G401.6 (cell line): ENCODE measurements around the gene HBD.
A peak's percentile ranks its signal among the peaks of the same experiment; 100 is the strongest.

Experiments
- FAIRE-seq: peaks from 2 replicates; lab custom pipeline; 2012; peaks lifted over from hg19 to GRCh38; lab: Jason Lieb, UNC

HBD gene

DNA sequence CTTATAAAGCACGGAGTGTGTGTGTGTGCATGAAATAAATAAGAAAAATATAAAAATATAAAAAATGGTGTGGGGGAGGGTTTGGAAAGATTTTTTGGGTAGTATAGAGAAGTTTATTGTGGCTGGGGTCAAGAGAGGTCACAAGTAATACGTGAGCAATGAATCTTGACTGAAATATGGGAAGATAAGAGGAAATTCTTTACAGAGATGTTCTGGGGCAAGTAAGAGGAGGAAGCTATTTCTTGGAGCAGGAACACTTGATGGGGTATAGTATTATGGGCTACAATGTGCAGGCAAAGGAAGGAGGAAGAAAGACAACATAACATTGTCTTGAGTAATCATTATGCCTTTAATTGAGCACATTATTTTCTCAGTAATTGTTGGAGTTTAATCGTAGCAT is 2.1 kb downstream of the HBD start:
- no peak for FAIRE-seq

DNA sequence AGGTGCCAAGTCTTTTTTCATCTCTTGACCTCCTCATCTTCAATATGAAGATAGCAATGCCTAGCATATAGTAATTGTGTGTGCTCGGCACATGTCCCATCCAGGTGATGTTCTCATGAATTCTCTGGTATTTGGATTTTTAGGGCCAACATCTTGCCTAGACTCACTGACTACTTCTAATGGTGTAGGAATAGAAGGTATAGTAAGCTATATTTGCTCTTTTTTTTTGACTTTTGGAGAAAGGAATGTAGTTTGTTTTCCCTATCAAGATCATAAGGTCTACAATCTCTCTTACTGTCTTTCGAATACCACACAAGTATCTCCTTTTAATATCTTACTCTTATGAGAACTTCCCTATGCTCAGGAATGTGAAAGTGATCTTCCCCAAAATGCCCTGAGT is 3.2 kb downstream of the HBD start:
- FAIRE-seq: no peak

DNA sequence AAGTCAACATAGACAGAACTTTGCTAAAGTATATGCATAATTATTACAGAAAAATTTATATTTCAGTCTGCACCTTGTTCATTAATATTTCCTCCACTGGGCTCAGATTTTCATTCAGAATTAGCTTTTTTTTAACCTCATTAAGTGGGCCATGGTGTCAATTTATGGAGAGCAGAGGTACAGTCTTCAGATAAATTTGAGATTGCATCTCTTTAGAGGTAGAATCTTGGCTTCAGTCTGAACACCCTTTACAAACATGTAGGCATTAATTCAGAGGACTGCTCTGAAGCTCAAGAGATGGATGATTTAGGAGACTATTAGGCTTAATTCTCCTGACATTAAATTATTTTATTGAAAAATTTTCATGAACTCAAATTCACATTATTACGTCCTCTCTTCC is 4.0 kb downstream of the HBD start:
- no peak for FAIRE-seq

DNA sequence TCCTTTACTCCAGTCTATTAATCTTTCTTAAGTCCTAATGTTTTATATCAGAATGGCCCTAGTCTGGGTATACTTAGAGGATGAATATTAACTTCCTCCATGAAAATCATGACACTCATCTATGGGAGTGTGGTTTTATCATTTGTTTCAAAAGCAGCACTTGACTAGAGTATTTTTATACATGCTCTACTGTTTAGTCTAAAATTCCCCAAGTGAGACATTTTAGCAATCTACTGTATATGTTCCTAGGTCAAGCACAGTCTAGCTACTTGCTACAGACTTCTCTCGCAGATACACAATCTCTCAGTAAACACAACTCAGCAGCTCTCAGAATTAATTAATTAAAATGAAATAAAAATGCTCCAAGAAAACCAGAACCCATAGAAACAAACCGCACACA is 4.5 kb downstream of the HBD start:
- no peak for FAIRE-seq

DNA sequence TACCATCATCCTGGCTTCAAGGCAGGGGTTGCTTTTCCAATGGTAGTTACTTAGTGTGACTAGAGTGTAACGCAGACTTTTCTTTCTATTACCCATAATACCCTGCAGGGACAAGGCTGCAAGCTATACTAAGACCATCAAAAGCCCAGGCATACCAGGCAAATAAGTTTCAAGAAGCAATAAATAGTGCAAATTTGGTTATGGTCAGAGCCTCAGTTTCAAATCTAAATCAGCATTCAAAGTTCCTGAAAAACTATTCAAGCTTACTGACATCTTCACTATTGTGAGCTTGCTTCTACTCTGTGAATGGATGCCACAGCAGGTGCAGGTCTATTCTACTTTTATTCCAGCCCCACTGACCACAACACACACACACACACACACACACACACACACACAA is 4.9 kb downstream of the HBD start:
- FAIRE-seq: no peak

DNA sequence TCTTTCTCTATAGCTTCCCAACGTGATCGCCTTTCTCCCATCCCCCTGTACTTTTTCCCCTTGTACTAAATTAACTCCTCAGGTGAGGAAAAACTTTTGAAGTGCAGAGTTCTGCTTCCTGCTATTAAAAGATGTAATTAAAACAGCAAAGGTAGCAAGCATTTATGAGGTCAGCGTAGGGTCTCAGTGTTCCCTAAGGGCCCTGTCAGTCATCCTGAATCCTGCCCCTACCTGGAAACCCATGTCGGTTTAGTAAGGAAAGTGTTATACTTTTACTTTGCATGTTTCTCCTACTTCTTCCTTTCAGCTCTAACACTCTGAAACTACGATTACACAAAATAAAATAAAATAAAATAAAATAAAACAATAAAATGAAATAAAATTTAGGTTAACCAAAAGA is 6.2 kb downstream of the HBD start:
- no peak for FAIRE-seq

DNA sequence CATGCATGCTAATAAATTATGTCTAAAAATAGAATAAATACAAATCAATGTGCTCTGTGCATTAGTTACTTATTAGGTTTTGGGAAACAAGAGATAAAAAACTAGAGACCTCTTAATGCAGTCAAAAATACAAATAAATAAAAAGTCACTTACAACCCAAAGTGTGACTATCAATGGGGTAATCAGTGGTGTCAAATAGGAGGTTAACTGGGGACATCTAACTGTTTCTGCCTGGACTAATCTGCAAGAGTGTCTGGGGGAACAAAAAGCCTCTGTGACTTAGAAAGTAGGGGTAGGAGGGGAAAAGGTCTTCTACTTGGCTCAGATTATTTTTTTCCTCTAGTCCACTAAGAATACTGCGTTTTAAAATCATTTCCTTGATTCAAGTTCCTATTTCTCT is 6.6 kb downstream of the HBD start:
- no peak for FAIRE-seq

DNA sequence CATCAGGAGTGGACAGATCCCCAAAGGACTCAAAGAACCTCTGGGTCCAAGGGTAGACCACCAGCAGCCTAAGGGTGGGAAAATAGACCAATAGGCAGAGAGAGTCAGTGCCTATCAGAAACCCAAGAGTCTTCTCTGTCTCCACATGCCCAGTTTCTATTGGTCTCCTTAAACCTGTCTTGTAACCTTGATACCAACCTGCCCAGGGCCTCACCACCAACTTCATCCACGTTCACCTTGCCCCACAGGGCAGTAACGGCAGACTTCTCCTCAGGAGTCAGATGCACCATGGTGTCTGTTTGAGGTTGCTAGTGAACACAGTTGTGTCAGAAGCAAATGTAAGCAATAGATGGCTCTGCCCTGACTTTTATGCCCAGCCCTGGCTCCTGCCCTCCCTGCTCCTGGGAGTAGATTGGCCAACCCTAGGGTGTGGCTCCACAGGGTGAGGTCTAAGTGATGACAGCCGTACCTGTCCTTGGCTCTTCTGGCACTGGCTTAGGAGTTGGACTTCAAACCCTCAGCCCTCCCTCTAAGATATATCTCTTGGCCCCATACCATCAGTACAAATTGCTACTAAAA is 7.5 kb downstream of the HBD start, which contains the start of gene HBB:
Gene HBB, minus strand, starts transcription at position 340 of the 579 bp plus-strand sequence. Its CDS starts 50 bp downstream, at position 290.
- FAIRE-seq: no peak

DNA sequence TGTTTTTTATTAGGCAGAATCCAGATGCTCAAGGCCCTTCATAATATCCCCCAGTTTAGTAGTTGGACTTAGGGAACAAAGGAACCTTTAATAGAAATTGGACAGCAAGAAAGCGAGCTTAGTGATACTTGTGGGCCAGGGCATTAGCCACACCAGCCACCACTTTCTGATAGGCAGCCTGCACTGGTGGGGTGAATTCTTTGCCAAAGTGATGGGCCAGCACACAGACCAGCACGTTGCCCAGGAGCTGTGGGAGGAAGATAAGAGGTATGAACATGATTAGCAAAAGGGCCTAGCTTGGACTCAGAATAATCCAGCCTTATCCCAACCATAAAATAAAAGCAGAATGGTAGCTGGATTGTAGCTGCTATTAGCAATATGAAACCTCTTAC is 8.8 kb downstream of the HBD start:
- no peak for FAIRE-seq

DNA sequence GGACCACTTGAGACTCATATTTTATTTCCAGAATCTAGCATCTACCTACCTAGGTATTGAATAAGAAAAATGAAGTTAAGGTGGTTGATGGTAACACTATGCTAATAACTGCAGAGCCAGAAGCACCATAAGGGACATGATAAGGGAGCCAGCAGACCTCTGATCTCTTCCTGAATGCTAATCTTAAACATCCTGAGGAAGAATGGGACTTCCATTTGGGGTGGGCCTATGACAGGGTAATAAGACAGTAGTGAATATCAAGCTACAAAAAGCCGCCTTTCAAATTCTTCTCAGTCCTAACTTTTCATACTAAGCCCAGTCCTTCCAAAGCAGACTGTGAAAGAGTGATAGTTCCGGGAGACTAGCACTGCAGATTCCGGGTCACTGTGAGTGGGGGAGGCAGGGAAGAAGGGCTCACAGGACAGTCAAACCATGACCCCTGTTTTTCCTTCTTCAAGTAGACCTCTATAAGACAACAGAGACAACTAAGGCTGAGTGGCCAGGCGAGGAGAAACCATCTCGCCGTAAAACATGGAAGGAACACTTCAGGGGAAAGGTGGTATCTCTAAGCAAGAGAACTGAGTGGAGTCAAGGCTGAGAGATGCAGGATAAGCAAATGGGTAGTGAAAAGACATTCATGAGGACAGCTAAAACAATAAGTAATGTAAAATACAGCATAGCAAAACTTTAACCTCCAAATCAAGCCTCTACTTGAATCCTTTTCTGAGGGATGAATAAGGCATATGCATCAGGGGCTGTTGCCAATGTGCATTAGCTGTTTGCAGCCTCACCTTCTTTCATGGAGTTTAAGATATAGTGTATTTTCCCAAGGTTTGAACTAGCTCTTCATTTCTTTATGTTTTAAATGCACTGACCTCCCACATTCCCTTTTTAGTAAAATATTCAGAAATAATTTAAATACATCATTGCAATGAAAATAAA is 9.5 kb downstream of the HBD start:
- no peak for FAIRE-seq

DNA sequence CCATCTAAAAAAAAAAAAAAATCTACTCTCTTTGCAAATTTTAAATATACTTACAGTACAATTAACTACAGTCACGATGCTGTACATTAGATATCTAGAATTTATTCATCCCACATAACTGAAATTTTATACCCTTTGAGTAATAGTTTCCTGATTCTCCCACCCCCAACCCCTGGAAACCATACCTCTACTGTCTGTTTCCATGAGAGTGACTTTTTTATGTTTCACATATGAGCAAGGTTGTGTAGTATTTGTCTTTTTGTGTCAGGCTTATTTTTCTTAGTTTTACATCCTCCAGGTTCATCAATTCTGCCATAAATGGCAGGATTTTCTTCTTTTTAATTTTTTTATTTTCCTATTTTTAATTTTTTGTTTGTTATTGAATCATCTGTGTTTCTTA is 10.6 kb downstream of the HBD start:
- no peak for FAIRE-seq

DNA sequence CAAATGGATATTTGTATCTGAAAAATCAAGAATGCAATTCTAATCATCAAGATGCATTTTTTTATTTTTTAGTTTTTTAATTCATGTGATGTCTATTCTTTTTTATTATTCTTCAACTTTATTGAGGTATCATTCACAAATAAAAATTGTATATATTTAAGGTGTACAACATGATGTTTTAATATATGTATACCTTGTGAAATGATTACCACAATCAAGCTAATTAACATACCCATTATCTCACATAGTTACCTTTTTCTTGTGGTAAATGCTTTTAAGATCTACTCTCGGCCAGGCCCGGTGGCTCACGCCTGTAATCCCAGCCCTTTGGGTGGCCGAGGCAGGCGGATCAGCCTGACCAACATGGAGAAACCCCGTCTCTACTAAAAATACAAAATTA is 11.1 kb downstream of the HBD start:
- peak; percentile 71 for FAIRE-seq

DNA sequence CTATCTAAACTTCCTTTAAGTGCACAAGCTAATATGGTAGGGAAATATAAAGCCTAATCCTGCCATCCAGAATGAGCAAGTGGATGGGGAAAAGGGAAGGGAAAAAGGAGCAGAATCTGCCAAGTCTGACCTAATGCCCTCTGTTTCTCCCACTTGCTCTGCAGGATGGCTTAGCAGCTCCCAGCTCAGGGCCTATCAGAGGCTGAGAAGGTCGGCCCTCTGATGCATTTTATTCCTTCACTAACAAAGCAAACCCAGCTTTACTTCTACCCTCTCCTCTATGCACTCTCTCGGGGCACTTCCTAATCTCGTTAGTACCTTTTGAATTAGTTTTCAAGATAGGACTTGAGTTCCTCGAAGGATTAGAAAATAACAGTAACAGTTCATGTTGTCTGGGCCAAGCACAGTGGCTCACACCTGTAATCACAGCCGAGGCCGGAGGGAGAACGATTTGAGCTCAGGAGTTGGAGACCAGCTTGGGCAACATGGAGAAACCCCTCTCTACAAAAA is 23.9 kb downstream of the HBD start:
- no peak for FAIRE-seq

DNA sequence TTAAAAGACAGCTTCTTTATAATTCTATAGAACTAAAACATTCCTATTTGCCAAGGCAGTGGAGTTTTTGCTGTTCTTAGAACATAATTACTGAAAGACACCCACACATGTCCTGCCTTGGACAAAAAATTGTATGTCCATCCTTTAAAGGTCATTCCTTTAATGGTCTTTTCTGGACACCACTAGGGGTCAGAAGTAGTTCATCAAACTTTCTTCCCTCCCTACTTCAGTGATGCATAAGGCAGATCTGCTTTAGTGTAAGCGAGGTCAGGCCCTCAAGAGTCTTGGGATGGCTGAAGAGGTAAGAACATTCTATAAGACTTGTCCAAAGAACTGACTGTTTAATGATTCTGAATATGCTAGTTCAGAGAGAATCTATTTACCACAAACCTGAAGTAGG is 29.5 kb downstream of the HBD start:
- peak; percentile 56 for FAIRE-seq

DNA sequence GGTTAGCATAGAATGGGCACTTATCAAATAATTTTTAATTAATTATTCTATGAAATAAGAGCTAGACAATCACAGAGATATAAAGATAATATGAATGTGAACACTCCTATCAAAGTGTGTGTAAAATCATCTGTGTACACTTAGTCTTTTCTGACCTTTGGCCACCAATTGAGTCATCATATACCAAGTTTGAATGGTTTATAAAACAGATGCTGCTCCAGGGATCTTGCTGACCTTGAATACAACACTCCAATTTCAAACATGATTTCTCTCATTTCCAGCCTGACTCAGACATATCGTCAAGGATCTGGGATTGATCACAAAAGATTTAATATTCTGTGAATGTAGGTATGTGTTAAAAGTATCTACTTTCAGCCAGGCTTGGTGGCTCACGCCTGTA is 30.9 kb downstream of the HBD start:
- no peak for FAIRE-seq

DNA sequence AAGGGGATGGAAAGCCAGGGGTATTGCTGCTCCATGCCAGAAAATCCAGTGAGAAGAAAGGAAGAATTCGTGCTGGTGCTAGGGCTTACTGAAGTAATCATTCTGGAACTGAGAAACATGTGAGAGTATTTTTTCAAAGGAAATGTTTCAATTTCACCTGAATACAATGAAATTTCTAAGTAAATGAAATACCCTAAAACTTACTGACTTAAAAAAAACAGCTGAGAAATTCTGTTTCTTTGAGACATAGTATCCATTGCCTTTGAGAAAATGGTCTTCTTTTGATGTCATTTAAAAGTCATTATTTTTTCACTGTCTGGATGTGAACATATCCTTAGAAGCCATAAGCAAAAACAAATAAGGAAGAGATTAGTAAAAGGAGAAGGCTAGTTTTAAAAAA is 33.7 kb downstream of the HBD start, which contains the start of gene OR51V1:
Gene OR51V1, minus strand, starts transcription at position 101 of the 400 bp plus-strand sequence. Its CDS starts 0 bp downstream, at position 101.
- FAIRE-seq: no peak

DNA sequence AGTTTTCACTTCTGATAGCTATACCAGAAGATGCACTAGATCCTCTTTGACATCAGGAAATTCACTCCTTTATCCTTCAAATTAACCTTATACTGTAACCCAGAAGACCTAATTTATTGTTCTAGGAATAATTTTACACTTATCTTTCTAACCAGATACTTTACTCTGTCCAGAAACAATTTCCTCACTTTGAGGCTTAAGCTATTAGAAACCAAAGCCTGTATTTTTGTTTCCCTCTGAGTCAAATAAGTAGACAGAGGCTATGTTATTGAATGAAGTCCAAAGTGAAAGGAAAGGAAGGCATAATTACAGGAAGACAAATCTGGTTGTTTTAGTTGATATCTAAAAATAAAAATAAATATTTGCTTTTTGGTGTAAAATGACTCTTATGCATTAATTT is 36.0 kb downstream of the HBD start:
- FAIRE-seq: no peak

DNA sequence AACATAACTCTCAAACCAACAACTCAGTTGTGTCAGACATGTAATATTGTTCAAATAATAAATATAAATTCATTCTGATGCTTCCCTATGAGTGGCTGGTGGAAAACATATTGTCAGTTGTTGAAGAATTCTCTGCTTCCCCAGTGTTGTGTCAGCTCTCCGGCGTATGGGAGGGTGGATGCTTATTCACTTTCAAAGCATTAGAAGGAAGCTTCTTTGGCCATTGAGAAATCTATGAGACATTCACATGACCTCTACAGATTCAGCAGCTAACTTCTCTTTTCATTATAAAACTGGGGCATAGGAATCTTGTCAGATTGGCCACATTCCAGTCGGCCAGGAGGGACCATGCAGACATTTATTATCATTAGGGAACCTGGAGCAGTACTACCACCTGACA is 36.7 kb downstream of the HBD start:
- no peak for FAIRE-seq

DNA sequence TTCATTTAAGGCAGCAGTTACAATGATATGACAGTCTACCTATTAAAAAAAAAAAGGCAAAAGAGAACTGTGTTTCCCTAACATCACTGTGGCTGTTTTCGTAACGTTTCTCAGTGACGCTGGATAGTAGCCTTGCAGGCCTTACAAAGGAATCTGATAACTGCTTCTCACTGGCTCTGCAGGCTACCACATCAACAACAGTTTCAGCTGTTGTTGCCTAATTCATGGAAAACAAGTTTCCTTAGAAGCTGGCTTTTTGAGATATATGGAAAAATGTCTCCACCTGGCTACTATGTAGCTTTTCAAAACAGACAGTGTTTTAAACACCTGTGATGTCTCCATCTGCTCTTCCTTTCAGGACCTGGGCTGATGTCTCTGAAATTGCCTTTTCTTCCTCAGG is 37.6 kb downstream of the HBD start:
- FAIRE-seq: no peak

DNA sequence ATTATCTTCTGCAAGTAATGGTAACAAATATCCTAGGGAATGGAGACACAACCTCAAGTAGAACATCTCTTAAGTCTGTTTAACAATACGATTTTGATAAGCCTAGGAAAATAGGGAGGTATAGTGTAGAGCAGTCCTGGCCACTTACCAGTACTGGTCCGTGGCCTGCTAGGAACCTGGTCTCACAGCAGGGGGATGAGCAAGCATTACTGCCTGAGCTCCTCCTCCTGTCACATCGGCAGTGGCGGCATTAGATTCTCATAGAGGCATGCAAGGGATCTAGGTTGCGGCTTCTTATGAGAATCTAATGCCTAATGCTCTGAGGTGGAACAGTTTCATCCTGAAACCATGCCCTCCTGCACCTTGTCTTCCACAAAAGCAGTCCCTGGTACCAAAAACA is 38.2 kb downstream of the HBD start:
- FAIRE-seq: no peak

DNA sequence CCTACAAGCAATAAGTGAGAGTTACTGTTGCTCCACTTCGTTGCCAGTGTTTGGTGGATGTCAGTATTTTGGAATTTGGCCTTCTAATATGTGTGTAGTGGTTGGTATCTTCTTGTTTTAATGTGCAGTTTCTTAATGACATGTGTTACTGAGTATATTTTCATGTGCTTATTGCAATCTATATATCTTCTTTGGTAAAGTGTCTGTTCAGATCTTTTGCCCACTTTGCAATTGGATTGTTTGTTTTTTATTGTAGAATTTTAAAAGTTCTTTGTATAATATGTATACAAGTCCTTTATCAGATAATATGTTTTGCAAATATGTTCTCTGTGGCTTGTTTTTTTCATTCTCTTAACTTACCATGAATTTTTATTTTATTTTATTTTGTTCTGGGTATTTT is 41.5 kb downstream of the HBD start:
- no peak for FAIRE-seq

DNA sequence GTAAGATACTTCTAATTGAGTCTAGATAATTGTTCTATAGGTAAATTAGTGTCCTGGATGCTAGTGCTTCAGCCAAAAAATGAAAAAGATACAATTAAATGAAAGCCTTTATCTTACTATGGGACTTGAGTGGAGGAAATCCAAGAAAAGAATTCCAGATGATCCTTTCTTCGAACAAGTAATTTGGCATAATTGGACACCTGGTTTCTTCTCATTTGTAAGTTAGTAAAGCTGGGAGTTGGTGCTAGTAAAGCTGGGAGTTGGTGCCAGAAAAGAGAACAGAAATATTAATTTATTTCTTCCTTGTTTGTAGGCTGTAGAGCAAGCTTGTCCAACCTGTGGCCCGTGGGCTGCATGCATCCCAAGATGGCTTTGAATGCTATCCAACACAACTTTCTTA is 46.1 kb downstream of the HBD start:
- no peak for FAIRE-seq
